NK-92 (cell line): ENCODE data around the gene DEDD2.

ENCODE experiments used
- DNase-seq: peaks from one replicate; lab custom pipeline; 2025; ENCODE audit not compliant: unreplicated experiment; lab: John Stamatoyannopoulos, UW

Gene DEDD2

DNA sequence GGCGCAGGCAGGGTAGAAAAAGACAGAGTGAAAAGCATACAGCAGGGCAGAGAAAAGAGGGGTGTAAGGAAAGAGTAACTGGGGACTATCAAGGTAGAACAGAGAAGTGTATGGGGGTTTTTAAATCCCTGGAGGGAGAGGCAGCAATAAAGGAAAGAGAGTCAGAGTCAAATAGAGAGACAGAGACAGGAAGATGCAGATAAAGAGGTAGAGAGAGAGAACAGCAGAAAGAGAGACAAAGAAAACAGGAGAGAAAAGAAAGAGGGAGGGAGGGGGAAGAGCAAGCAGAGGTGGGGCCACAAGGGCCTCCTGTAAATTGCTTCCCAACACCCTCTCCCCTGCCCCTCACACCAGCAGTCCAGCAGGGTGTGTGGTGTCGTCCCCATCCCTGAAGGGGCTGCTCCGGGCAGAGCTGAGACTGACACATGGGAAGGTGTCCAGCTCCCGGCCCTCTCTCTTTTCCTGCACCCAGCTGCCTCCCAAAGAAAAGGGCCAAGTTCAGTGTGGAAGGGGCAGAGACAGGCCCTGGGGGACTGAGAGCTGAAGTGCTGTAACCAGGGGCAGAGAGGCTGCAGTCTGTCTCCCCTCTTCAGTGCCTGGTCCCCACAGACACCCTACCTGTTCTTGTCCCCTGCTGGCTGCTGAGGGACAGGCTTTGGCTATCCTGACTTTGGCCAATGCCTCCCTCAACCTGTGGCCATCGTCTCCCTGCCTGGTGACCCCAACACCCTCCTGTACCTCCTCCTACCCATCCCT, 67.9 kb downstream of the DEDD2 start:
- DNase-seq, result no peak
